Activated CD8-positive, alpha-beta T cell treated with anti-CD3 and anti-CD28 coated beads for 36 hours (primary cell): Measurements from ENCODE around the gene PLEKHG3. TPM values are rescaled to one million over a fixed set of nuclear protein-coding genes. Genes with fewer than 3 reads are reported as not detected.

ENCODE experiments used
- ATAC-seq: fragments of 200-7000 bp; cut with Tn5 transposase; one replicate; pipeline ENCODE4 v1.10.0; 2021; ENCODE audit warnings: mild to moderate bottlenecking, moderate library complexity
- CTCF ChIA-PET: fragments of 350-600 bp; sonication (Branson Sonifier 250); formaldehyde crosslinking; loops from one replicate; lab custom pipeline; 2021; ENCODE audit warnings: antibody characterized with exemption; lab: Charles Lee
- POLR2A ChIA-PET: fragments of 350-600 bp; sonication (Branson Sonifier 250); formaldehyde crosslinking; loops from one replicate; lab custom pipeline; 2021; ENCODE audit warnings: antibody characterized with exemption; lab: Charles Lee
- DNase-seq: peaks from one replicate; pipeline ENCODE4 v3.0.0-alpha.2; 2020
- H3K27ac Mint-ChIP-seq: one replicate; pipeline ENCODE4 v1.8.0; 2021; ENCODE audit warnings: mild to moderate bottlenecking, mixed read lengths
- H3K27me3 Mint-ChIP-seq: one replicate; pipeline ENCODE4 v1.8.0; 2021; ENCODE audit warnings: mixed read lengths
- H3K36me3 Mint-ChIP-seq: one replicate; pipeline ENCODE4 v1.8.0; 2021; ENCODE audit warnings: low read depth, mixed read lengths
- H3K4me1 Mint-ChIP-seq: one replicate; pipeline ENCODE4 v1.8.0; 2021; ENCODE audit warnings: low read depth, mixed read lengths
- H3K4me3 Mint-ChIP-seq: one replicate; pipeline ENCODE4 v1.8.0; 2021; ENCODE audit warnings: mild to moderate bottlenecking, moderate library complexity, mixed read lengths
- H3K9me3 Mint-ChIP-seq: one replicate; pipeline ENCODE4 v1.8.0; 2021; ENCODE audit warnings: mixed read lengths
- intact Hi-C: fragments of 100-400 bp; cut with micrococcal nuclease; formaldehyde crosslinking; loops from one replicate; pipeline ENCODE4 v1.10.0; 2022
- total RNA-seq, 2 experiments: library from RNA; stranded (reverse); gene quantifications; one replicate each; pipeline ENCODE4 v1.2.3, GENCODE V29; 2021
- TF ChIP-seq, protein P1 (sequence below): fragments of 200-600 bp; IDR thresholded peaks from one replicate; pipeline ENCODE4 v1.8.0; 2022; ENCODE audit warnings: antibody characterized with exemption, mild to moderate bottlenecking

Gene PLEKHG3
- total RNA-seq, 2 experiments from 2014 or later = 2.7 to 2.8 TPM

DNA sequence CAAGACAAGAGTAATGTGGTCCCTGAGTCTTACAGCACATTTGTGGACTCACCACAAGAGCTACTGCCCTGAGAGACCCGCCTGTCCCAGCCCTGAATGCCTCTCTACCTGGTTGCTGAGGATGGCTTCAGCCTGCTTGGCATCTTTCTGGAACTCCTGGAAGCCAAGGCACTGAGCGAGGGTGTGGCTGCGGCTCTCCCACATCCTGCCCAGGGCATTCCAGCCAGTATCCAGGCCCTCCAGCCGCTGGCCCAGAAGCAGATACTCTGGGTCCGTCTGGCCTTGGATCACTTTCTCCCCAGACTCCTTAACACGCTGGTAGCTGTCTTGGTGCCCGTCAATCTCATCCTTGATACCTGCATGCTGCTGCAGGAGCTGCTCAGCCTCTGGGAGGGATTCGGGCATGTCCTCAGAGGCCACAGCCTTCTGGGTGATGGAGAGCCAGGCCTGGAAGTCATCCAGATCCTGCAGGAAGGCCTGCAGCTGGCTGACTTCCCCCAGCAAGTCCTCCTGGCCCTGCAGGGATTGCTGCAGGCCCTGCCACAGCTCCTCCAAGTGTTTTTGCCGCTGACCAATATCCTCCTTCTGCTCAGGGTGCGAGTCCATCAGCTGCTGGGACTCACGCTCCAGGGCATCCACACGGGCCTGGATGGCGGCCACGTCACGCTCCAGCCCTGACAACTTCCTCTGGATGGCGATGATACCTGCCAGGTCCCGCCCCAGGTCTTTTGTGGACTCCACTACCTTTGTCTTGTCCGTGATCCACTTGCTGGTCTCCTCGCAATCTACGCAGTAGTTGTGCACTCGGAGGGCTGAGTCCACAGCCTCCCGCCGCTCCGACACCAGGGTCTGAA is 82.3 kb downstream of the PLEKHG3 start:
- CTCF ChIA-PET = interaction anchor here (1.4 kb wide), 1 partner anchor 22 kb away, joined by 3 read pairs; no protein-coding TSS in a partner anchor
- H3K4me1 Mint-ChIP-seq = no peaks in the 10 kb centered on the region
- no peaks in the 10 kb centered on the region for H3K27me3 Mint-ChIP-seq
- DNase-seq = no peak
- H3K36me3 Mint-ChIP-seq = no peaks in the 10 kb centered on the region
- H3K9me3 Mint-ChIP-seq = no peaks in the 10 kb centered on the region
- intact Hi-C loops = no loop called here
- no peak for ATAC-seq
- POLR2A ChIA-PET = no interaction called here
- no peak overlapping the region for H3K27ac Mint-ChIP-seq
- H3K4me3 Mint-ChIP-seq = no peak overlapping the region
- TF ChIP-seq, protein P1, sequence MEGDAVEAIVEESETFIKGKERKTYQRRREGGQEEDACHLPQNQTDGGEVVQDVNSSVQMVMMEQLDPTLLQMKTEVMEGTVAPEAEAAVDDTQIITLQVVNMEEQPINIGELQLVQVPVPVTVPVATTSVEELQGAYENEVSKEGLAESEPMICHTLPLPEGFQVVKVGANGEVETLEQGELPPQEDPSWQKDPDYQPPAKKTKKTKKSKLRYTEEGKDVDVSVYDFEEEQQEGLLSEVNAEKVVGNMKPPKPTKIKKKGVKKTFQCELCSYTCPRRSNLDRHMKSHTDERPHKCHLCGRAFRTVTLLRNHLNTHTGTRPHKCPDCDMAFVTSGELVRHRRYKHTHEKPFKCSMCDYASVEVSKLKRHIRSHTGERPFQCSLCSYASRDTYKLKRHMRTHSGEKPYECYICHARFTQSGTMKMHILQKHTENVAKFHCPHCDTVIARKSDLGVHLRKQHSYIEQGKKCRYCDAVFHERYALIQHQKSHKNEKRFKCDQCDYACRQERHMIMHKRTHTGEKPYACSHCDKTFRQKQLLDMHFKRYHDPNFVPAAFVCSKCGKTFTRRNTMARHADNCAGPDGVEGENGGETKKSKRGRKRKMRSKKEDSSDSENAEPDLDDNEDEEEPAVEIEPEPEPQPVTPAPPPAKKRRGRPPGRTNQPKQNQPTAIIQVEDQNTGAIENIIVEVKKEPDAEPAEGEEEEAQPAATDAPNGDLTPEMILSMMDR = no peak

DNA sequence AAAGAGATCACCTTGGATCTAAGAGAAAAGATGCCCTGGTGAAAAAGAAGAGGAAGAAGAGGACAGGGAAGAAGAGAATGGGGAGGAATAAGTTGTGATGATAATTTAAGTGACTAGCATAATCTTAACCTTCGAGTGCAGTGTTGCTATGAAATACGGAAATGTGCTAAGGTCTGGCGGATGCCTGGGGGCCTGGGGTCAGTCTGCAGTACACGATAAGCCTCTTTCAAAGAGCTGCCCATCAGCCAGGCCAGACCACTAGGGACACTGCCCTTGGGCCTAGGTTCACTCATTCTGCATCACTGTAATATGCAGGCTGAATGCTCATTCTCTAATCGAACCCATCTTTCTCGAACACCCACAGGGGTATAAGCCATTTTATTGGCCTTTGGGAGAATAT is 83.4 kb downstream of the PLEKHG3 start:
- intact Hi-C loops = no loop called here
- Mint-ChIP-seq H3K9me3 (no peaks in the 10 kb centered on the region), H3K27me3 (no peaks in the 10 kb centered on the region), H3K36me3 (no peaks in the 10 kb centered on the region), H3K27ac (no peak overlapping the region), H3K4me1 (no peaks in the 10 kb centered on the region), H3K4me3 (no peak overlapping the region)
- ChIA-PET CTCF (no interaction called here), POLR2A (no interaction called here)
- no peak for ATAC-seq
- TF ChIP-seq, protein P1 = no peak
- DNase-seq = no peak

DNA sequence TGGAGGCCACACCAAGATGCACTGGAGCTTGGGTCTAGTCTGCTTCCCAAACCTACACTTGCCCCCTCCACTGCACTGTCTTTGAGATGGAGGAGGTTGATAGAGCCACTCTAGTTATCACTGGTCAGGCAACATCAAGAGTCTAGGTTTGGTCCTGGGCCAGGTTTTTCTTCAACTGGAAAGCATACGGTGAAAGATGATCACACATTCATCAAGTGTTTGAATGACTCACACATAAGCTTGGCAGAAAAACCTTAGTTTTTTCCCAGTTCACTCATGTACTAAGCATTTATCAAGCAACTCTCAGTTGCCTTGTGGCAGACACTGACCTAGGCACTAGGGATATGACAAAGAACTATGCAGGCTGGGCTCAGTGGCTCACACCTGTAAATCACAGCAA is 84.5 kb downstream of the PLEKHG3 start:
- no peaks in the 10 kb centered on the region for H3K9me3 Mint-ChIP-seq
- TF ChIP-seq, protein P1 = no peak
- no peak overlapping the region for H3K4me3 Mint-ChIP-seq
- H3K27me3 Mint-ChIP-seq = no peaks in the 10 kb centered on the region
- no peak for ATAC-seq
- ChIA-PET POLR2A (no interaction called here), CTCF (interaction anchor here (1.0 kb wide), 1 partner anchor 10 kb away, joined by 5 read pairs; no protein-coding TSS in a partner anchor)
- H3K36me3 Mint-ChIP-seq = no peaks in the 10 kb centered on the region
- DNase-seq = no peak
- H3K4me1 Mint-ChIP-seq = no peaks in the 10 kb centered on the region
- intact Hi-C loops = no loop called here
- no peak overlapping the region for H3K27ac Mint-ChIP-seq

DNA sequence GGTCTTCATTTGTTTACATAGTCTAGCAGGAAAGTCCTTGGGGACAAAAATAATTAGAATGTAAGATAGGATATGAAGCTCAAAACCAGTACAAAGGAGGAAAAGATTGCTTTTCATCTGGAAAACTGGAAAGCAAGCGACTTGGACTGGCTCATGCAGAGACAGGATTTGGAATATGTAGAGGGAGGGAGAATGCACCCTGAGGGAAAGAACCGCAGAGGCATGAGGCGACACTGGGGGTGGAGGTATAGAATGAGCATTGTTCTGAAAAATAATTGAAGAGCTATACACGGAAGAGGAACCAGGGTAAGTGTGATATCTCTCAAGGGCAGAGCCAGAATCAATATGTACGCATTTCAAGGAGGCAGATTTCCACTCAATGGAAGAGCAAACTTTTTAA is 85.5 kb downstream of the PLEKHG3 start:
- CTCF ChIA-PET = no interaction called here

DNA sequence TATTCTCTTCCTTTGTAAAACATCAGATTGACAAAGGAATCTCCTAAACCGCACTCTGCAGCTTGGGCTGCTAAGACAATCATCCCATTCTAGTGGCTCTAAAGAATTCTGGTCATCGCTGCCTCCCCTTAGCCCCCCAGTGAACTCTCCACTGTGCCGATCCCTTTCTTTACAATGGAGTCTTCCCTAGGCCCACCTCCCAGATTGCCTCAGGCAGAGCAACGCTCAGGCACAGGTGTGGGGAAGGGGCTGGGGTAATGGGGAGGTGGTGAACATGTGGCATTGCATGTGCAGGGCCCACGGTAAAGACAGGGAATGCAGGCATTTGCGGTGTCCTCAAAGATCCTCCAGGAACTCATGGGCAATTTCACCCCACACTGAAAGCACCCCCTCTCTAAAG is 86.3 kb downstream of the PLEKHG3 start:
- Mint-ChIP-seq H3K36me3 (no peaks in the 10 kb centered on the region), H3K4me1 (no peaks in the 10 kb centered on the region), H3K4me3 (no peak overlapping the region), H3K27ac (no peak overlapping the region), H3K9me3 (no peaks in the 10 kb centered on the region), H3K27me3 (no peaks in the 10 kb centered on the region)
- CTCF ChIA-PET = interaction anchor here (1.5 kb wide), 1 partner anchor 33 kb away, joined by 4 read pairs; no protein-coding TSS in a partner anchor
- DNase-seq (no peak), ATAC-seq (no peak)
- POLR2A ChIA-PET = no interaction called here
- TF ChIP-seq, protein P1 = no peak
- intact Hi-C loops = no loop called here

More for the DNA sequence above, 85.5 kb downstream of the PLEKHG3 start:
- DNase-seq = no peak
- POLR2A ChIA-PET = no interaction called here
- Mint-ChIP-seq H3K27me3 (no peaks in the 10 kb centered on the region), H3K4me1 (no peaks in the 10 kb centered on the region), H3K27ac (no peak overlapping the region), H3K9me3 (no peaks in the 10 kb centered on the region), H3K36me3 (no peaks in the 10 kb centered on the region), H3K4me3 (no peak overlapping the region)
- TF ChIP-seq, protein P1 = no peak
- no peak for ATAC-seq
- intact Hi-C loops = no loop called here
